ENCODE data around the gene ADAMTS6. TPM values are rescaled to one million over a fixed set of nuclear protein-coding genes. Genes with fewer than 3 reads are reported as not detected.

Gene ADAMTS6
- total RNA-seq, 3 donors from 2014 or later, result 1.4 to 6.0 (median 3.9) TPM

GRCh38 chr5:65418661-65419060 lies 63.1 kb downstream of the ADAMTS6 start:
- peaks cover 0 to 34% of the 10 kb centered on the region in 2 donors for H3K9me3 ChIP-seq
- H3K4me3 ChIP-seq, result no peak overlapping the region
- TF ChIP-seq POLR2AphosphoS5 (IDR thresholded peaks at IDR 0.05) (no peak), POLR2A (IDR thresholded peaks at IDR 0.05) (no peak), CTCF (IDR thresholded peaks at IDR 0.05) (no peak)
- no peak overlapping the region for H3K27ac ChIP-seq
- no peaks in the 10 kb centered on the region for H3K36me3 ChIP-seq
- no peak for DNase-seq (ENCODE audit: low spot score in 2 of 2)
- intact Hi-C loops (cut with DNase I; ENCODE audit: low total_unique reads), result no loop called here
- H3K4me1 ChIP-seq, result no peaks in the 10 kb centered on the region
- H3K27me3 ChIP-seq, result no peaks in the 10 kb centered on the region

- peaks cover 0 to 20% of the 10 kb centered on the region in 2 donors for H3K9me3 ChIP-seq
- H3K27ac ChIP-seq, result no peak overlapping the region
- H3K4me1 ChIP-seq, result no peaks in the 10 kb centered on the region
- no peak for TF ChIP-seq POLR2A (IDR thresholded peaks at IDR 0.05)
- no peak for TF ChIP-seq POLR2AphosphoS5 (IDR thresholded peaks at IDR 0.05)
- TF ChIP-seq CTCF (IDR thresholded peaks at IDR 0.05), result no peak
- no peak for DNase-seq (ENCODE audit: low spot score in 2 of 2)
- no peaks in the 10 kb centered on the region for H3K27me3 ChIP-seq
- no peaks in the 10 kb centered on the region for H3K36me3 ChIP-seq
- intact Hi-C loops (cut with DNase I; ENCODE audit: low total_unique reads), result no loop called here
- no peak overlapping the region for H3K4me3 ChIP-seq
Measured at GRCh38 chr5:65413822-65414221, 67.9 kb downstream of the ADAMTS6 start.

- no peak for DNase-seq (ENCODE audit: low spot score in 2 of 2)
- H3K36me3 ChIP-seq, result no peaks in the 10 kb centered on the region
- no peak overlapping the region for H3K27ac ChIP-seq
- TF ChIP-seq CTCF (IDR thresholded peaks at IDR 0.05) (no peak), POLR2AphosphoS5 (IDR thresholded peaks at IDR 0.05) (no peak), POLR2A (IDR thresholded peaks at IDR 0.05) (no peak)
- no peaks in the 10 kb centered on the region for H3K27me3 ChIP-seq
- intact Hi-C loops (cut with DNase I; ENCODE audit: low total_unique reads), result no loop called here
- no peaks in the 10 kb centered on the region for H3K4me1 ChIP-seq
- peaks cover 0 to 12% of the 10 kb centered on the region in 2 donors for H3K9me3 ChIP-seq
- H3K4me3 ChIP-seq, result no peak overlapping the region
Measured at GRCh38 chr5:65412842-65413241, 68.9 kb downstream of the ADAMTS6 start.

GRCh38 chr5:65411356-65411755 lies 70.4 kb downstream of the ADAMTS6 start:
- Histone ChIP-seq H3K9me3 (no peaks in the 10 kb centered on the region), H3K36me3 (no peaks in the 10 kb centered on the region), H3K27me3 (no peaks in the 10 kb centered on the region), H3K4me1 (no peaks in the 10 kb centered on the region), H3K4me3 (no peak overlapping the region), H3K27ac (no peak overlapping the region)
- intact Hi-C loops (cut with DNase I; ENCODE audit: low total_unique reads), result no loop called here
- no peak for TF ChIP-seq POLR2A (IDR thresholded peaks at IDR 0.05)
- TF ChIP-seq CTCF (IDR thresholded peaks at IDR 0.05), result no peak
- no peak for TF ChIP-seq POLR2AphosphoS5 (IDR thresholded peaks at IDR 0.05)
- no peak for DNase-seq (ENCODE audit: low spot score in 2 of 2)

- Histone ChIP-seq H3K27ac (no peak overlapping the region), H3K36me3 (no peaks in the 10 kb centered on the region), H3K27me3 (no peaks in the 10 kb centered on the region), H3K4me3 (no peak overlapping the region), H3K9me3 (no peaks in the 10 kb centered on the region), H3K4me1 (no peaks in the 10 kb centered on the region)
- no peak for TF ChIP-seq CTCF (IDR thresholded peaks at IDR 0.05)
- TF ChIP-seq POLR2AphosphoS5 (IDR thresholded peaks at IDR 0.05), result no peak
- no peak for TF ChIP-seq POLR2A (IDR thresholded peaks at IDR 0.05)
- intact Hi-C loops (cut with DNase I; ENCODE audit: low total_unique reads), result no loop called here
- no peak for DNase-seq (ENCODE audit: low spot score in 2 of 2)
Measured at GRCh38 chr5:65395526-65396155, 86.1 kb downstream of the ADAMTS6 start.
